GM10847 (cell line): ENCODE data around the gene KRT36.

Source experiments
- POLR2A ChIP-seq: IDR thresholded peaks from 2 replicates; pipeline ENCODE4 v1.6.1; 2011; ENCODE audit not compliant: insufficient read length; ENCODE audit errors: extremely low read depth

The KRT36 gene

DNA sequence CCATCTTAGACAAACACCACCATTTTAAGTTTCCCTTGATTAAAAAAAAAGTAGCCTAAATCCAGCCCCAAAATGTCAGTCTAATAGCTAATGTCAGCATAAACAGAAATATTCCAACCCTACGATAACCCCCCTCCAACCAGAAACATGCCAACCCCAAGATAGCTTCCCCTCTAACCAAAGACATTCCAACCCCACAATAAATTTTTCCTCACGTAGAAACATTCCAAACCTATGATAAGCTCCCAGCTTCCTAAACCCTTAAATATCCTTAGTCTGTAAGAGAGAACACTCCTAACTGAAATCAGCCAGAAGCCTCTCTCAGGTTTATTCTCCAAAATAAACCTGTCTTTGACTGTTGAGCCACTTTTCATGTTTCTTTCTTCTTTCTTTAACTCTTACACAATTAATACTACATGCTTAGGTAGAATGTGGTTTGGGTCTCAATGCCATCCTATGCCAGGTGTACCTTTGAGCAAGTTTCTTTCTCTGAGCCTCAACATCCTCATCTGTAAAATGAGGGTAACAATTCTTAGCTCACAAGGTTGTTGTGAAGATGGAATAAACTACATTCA lies 38.5 kb downstream of the KRT36 start:
- TF ChIP-seq POLR2A, result no peak

DNA sequence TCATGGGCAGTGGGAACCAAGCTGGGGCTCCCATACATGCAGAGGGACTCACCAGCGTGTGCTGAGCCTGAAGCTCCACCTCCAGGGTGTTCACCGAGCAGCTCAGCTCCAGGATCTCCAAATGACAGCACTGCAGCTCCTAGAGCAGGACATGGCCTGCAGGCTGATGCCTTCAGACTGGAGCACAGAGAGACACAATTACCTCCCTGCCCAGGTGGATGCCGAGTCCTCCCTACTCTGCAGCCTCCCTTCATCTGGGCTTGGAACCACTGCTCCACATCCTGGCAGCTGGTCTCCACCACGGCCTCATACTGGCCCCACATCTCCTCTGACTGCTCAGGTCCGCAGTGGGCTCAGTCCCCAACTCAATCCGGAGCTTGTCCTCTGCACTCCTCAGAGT lies 40.7 kb downstream of the KRT36 start:
- TF ChIP-seq POLR2A, result no peak

DNA sequence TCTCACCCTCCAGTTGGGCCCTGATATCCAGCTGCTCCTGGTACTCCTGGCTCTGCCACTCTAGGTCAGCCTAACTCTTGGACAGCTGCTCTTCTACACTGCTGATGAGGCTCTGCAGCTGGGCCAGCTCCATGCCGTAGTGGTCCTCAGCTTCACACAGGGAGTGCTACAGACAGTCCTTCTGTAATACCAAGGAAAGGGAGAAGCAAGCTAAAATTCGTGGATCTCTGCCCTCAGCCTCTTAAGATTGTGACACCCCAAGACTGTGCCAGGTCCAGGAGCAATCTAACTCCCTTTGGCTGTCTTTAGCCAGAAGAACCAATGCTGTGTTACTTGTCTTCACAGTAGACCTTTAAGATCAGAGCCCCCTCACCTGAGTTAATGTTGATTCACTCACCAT lies 41.2 kb downstream of the KRT36 start:
- TF ChIP-seq POLR2A, result no peak

DNA sequence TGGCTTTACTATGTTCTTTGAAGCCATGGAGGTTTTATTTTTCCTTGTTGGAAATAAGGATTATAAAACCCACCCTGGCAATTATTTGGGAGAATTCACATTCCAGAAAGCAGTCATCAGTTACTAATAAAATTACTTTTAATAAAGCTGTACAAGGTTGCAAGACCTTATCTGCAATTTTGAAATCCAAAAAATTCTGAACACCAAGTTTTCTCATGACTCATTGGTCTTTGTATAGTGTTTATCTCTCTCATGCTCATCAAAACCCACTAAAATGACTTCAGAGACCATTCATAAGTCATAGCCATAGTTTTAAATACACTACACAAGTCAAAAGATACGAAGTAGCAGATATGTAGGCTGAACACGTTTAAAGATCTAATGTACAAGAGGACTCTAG lies 42.9 kb downstream of the KRT36 start:
- no peak for TF ChIP-seq POLR2A

DNA sequence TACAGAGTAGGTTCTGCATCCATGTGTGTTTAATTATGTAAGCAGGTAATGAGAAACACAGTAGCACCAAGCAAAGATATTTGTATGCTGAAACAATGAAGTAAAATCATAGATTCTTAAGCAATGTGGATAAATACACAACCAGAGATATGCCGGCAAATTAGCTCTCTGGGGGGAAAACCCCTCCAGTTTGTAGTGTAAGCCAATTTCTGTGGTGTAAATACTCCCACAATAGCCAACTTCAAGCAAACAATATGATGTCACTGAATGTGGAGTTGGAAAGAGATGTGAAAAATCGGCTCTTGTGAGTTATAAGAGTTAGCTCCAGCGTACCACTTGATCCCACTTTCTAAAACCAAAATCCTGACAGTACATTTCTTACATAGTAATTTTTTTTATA lies 45.1 kb downstream of the KRT36 start:
- TF ChIP-seq POLR2A, result no peak

DNA sequence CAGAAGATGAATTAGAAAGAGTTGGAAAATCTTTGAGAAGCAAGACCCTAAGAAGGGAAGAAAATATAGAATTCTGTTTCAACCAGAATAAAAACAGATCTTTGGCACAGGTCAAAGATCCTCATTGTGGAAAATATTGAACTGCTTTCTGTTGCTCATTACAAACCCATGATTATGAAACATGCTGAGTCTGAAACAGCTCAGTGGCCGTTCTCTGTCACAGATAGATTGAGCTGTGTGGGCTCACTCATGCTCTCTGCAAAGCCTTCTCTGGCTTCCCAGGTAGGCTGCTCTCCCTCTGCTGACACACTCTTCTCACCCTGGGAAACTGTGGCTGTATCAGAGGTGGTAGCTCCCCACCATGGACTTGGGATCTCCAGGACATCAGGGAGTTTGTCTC lies 45.5 kb downstream of the KRT36 start:
- TF ChIP-seq POLR2A, result no peak

DNA sequence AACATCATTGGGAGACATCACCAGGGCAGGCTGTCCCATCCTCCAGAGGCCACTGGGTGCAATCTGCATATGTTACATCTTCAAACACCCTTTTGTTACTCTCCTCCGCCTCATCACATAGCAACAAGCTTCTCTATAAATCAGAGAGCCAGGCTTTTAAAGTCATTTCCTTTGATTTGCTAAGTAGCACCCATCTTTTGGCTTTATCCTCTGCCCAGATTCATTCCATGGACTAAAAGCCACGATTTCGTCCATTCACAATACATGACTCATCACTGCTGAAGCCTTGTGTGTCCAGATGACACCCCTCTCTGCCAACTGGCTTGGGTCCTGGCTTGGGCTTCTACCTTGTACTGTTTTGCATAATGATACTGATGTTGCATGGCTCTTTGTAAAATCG lies 47.0 kb downstream of the KRT36 start:
- TF ChIP-seq POLR2A, result no peak

DNA sequence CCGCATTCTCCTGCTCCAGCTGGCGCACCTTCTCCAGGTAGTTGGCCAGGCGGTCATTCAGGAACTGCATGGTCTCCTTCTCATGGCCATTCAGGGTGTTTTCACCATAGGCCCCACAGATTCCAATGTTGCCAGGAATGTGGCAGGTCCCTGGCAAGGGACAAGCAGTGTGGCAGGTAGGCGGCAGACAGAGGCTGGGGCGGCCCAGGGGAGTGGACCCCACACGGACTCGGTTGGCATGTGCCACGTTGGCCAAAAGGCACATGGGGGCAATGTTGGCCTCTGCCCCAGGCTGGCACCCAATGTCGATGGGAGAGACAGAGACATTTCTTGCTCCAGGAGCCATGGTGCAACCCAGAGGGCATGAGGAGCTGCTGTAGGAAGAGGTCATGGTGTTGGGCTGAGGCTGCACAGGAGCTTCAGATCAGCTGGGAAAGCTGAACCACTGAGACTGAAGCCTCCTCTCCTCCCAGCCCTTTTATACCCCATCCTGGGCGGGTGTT lies 49.1 kb downstream of the KRT36 start, which contains the start of gene KRT38:
Gene KRT38 (minus strand): TSS at position 453 of the 503 bp plus-strand sequence. CDS start 62 bp downstream, at position 391.
- no peak for TF ChIP-seq POLR2A

DNA sequence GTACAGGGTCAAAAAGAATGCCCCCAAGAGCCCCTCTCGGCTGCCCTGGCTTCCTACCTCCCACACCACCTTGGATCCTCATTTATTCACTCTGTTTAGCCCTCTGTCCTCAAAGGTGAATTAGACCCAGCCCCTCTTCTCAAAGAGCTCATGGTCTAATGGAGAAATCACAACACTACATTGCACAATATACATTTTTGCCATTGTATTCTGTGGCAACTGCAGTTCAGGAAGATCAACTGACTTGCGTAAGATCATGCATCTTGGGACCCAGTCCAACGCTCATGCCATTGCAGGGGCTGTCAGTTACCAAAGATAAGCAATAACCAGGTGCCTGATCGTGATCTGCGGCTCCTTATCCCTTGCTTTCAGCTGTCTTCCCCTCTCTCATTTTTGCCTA lies 50.3 kb downstream of the KRT36 start:
- no peak for TF ChIP-seq POLR2A

DNA sequence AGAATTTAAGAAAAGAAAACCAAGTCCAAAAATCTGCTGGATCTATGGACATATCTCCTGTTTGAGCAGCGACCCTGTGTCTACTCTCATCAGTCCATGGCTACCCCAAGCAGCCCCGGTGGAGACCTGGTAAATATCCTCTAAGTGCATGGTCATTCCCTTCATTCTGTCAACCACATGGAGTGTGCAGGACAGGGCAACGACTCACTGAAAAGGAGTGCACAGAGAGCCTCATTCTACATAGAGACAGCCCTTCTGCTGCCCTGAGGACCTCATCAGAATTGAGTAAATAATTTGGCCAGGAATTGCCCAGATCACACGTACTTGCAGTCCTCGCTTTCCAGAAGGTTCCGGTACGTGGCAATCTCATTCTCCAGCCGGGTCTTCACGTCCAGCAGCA lies 51.9 kb downstream of the KRT36 start:
- no peak for TF ChIP-seq POLR2A

DNA sequence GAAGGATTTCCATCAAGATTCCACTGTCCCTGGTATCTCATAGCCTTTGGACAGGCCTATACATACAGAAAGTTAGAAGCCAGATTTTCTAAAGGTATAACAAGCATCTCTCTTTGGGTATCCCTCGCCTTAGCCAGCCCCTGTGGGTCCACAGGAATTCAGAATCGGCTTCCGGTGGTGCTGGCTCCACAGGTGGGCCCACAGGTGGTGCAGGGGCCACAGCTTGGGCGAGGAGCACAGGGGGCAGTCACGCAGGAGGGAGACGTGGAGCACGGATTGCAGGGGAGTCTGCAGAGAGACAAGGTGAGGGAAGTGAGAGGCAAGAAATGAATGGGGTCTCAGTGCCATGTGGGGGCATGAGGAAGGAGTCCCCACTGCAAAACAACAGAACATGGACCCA lies 52.5 kb downstream of the KRT36 start:
- TF ChIP-seq POLR2A, result no peak
